ENCODE results near the gene RETREG1. TPM values are rescaled to one million over a fixed set of nuclear protein-coding genes. Genes with fewer than 3 reads are reported as not detected.
A peak's percentile ranks its signal among the peaks of the same experiment; 100 is the strongest.

Gene RETREG1
- total and polyA plus RNA-seq, 12 donors: 14.6 to 337 (median 216) TPM

DNA sequence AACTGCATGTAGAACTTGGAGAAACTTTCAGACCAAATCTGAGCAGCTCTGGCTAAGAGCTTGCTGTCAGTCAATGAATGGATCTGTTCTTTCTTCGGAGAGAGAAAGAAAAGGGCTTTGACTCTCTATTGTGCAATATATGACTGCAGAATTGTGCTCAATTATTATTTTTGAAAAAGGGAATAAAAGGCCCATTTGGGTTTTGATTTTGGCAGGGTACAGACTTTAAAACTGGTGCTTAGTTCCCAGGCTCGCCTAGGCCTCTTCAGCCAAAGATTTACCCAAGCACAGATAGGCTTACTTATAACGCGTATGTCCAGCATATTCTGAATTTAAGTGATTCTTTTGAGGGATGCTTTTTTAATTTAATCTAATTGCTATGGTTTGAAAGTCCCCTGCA, 59.3 kb downstream of the RETREG1 start:
- TF ChIP-seq, protein P1, sequence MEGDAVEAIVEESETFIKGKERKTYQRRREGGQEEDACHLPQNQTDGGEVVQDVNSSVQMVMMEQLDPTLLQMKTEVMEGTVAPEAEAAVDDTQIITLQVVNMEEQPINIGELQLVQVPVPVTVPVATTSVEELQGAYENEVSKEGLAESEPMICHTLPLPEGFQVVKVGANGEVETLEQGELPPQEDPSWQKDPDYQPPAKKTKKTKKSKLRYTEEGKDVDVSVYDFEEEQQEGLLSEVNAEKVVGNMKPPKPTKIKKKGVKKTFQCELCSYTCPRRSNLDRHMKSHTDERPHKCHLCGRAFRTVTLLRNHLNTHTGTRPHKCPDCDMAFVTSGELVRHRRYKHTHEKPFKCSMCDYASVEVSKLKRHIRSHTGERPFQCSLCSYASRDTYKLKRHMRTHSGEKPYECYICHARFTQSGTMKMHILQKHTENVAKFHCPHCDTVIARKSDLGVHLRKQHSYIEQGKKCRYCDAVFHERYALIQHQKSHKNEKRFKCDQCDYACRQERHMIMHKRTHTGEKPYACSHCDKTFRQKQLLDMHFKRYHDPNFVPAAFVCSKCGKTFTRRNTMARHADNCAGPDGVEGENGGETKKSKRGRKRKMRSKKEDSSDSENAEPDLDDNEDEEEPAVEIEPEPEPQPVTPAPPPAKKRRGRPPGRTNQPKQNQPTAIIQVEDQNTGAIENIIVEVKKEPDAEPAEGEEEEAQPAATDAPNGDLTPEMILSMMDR (IDR thresholded peaks at IDR 0.05): no peak
- Histone ChIP-seq H3K4me3 (no peak overlapping the region), H3K4me1 (peaks cover 0 to 7% (median 3%) of the 10 kb centered on the region in 9 donors), H3K36me3 (no peaks in the 10 kb centered on the region), H3K27ac (no peak overlapping the region), H3K27me3 (no peaks in the 10 kb centered on the region), H3K9me3 (no peaks in the 10 kb centered on the region)
- WGBS, 2 donors: 88 to 92% methylated on average over 4 of the region's 4 CpGs
- intact Hi-C loops (cut with DNase I): loop anchor here in 2 of 10 donors (10.0 kb wide), 3 partner anchors 73 to 403 kb away; no protein-coding TSS in a partner anchor
- DNase-seq (no peak), ATAC-seq (no peak)

DNA sequence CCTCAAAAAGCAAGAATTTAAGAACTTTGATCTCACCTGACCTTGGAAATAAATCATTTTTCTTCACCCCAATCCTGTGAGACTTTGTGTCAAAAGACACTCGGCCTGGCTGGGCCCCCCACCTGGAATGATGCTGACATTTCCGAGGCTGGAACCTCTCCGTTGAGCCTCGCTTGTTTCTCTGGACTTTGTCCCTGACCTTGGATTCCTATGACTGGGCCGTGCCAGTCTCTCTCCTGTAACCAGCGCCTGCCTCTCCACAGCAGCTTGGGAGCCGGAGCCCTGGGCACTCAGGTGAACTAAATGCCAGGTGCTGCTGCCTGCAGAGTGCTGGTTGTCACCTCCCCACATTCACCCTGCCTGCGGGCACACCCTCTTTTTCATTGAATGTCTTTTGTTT, 62.7 kb downstream of the RETREG1 start:
- intact Hi-C loops (cut with DNase I): loop anchor here in 7 of 10 donors (5.0 to 10.0 kb wide), 8 partner anchors 47 to 399 kb away; no protein-coding TSS in a partner anchor
- ATAC-seq (no peak), DNase-seq (no peak)
- TF ChIP-seq, protein P1 (IDR thresholded peaks at IDR 0.05): no peak
- peaks cover 0 to 21% (median 5%) of the 10 kb centered on the region in 9 donors for H3K4me1 ChIP-seq
- H3K9me3 ChIP-seq: no peaks in the 10 kb centered on the region
- no peaks in the 10 kb centered on the region for H3K36me3 ChIP-seq
- H3K27me3 ChIP-seq: no peaks in the 10 kb centered on the region
- H3K4me3 ChIP-seq: no peak overlapping the region
- no peak overlapping the region for H3K27ac ChIP-seq
- WGBS, 2 donors: 70 to 76% methylated on average over 8 of the region's 8 CpGs

DNA sequence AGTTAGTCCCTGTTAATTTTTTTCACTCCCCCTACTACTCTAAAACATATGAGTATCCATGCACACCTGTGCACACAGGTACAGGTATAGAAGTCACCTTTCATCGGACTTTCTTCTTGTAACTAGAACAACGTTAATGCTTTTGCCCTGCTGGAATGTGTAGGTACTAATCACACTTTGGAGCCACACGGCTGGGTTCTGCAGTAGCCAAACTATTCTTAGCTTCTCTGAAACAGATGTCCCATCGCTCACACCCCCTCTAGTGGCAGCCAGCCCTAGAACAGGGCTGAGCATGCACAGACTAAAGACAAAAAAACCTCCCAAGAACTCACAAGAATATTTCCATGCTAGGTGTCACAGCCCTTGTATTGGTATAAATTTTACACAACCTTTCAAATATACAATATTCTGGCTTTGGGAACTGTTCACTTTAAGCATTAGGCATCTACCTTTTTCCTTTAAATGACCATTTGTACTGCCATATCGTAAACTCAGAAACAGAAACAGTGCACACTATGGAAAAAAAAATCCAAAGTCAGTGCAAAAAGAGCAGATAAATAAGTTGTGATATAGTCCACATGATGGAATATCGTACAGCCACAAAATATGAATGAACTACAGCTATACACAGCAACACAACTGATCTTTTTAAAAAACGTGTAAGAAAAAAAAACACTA, 64.0 kb downstream of the RETREG1 start:
- H3K9me3 ChIP-seq: no peaks in the 10 kb centered on the region
- intact Hi-C loops (cut with DNase I): loop anchor here in 7 of 10 donors (2.0 to 10.0 kb wide), 9 partner anchors 46 to 398 kb away; partner anchors contain the start of gene RETREG1 (in 1 of the 7)
- no peaks in the 10 kb centered on the region for H3K27me3 ChIP-seq
- peak; percentile 81 to 93 (median 87) for ATAC-seq
- peak; percentile 74 to 75 for DNase-seq
- 34 to 36% methylated on average over 7 of the region's 7 CpGs for WGBS, 2 donors
- H3K4me3 ChIP-seq: no peak overlapping the region
- TF ChIP-seq, protein P1 (IDR thresholded peaks at IDR 0.05): peak; percentile 56 to 85 (median 78)
- no peaks in the 10 kb centered on the region for H3K36me3 ChIP-seq
- peak overlapping the region in 7 of 10 donors; percentile 9 to 57 (median 34) for H3K27ac ChIP-seq
- peaks cover 0 to 31% (median 5%) of the 10 kb centered on the region in 9 donors for H3K4me1 ChIP-seq

DNA sequence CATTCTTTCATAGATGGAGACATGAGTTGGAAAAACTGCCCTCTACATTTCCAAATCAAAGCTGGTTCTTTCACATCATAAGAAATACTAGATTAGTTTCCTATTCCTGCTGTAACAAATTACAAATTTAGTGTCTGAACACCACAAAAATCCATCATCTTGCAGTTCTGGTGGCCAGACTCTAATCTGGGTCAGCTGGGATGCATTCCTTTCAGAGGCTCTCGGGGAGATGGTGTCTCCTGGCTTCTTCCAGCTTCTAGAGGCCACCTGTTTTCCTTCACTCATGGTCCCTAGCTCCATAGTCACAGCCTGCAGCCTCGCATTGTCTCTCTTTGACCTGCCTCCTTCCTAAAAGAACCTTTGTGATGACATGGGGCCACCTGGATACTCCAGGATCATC, 65.2 kb downstream of the RETREG1 start:
- no peaks in the 10 kb centered on the region for H3K36me3 ChIP-seq
- ATAC-seq (peak in 1 of 8 donors; percentile 13), DNase-seq (no peak)
- intact Hi-C loops (cut with DNase I): loop anchor here in 9 of 10 donors (2.0 to 10.0 kb wide), 10 partner anchors 44 to 397 kb away; partner anchors contain the start of gene RETREG1 (in 1 of the 9)
- H3K4me3 ChIP-seq: no peak overlapping the region
- peaks cover 0 to 42% (median 8%) of the 10 kb centered on the region in 9 donors for H3K4me1 ChIP-seq
- H3K27ac ChIP-seq: peak overlapping the region in 4 of 10 donors; percentile 27 to 57 (median 42)
- no peaks in the 10 kb centered on the region for H3K27me3 ChIP-seq
- 73 to 80% methylated on average over 2 of the region's 2 CpGs for WGBS, 2 donors
- no peaks in the 10 kb centered on the region for H3K9me3 ChIP-seq
- TF ChIP-seq, protein P1 (IDR thresholded peaks at IDR 0.05): no peak

All from heart right ventricle (tissue), 16 donors.